ENCODE results near the gene CACNG7. TPM values are rescaled to one million over a fixed set of nuclear protein-coding genes. Genes with fewer than 3 reads are reported as not detected.
A peak's percentile ranks its signal among the peaks of the same experiment; 100 is the strongest.

The CACNG7 gene
- total and polyA plus RNA-seq, 12 donors: not detected

DNA sequence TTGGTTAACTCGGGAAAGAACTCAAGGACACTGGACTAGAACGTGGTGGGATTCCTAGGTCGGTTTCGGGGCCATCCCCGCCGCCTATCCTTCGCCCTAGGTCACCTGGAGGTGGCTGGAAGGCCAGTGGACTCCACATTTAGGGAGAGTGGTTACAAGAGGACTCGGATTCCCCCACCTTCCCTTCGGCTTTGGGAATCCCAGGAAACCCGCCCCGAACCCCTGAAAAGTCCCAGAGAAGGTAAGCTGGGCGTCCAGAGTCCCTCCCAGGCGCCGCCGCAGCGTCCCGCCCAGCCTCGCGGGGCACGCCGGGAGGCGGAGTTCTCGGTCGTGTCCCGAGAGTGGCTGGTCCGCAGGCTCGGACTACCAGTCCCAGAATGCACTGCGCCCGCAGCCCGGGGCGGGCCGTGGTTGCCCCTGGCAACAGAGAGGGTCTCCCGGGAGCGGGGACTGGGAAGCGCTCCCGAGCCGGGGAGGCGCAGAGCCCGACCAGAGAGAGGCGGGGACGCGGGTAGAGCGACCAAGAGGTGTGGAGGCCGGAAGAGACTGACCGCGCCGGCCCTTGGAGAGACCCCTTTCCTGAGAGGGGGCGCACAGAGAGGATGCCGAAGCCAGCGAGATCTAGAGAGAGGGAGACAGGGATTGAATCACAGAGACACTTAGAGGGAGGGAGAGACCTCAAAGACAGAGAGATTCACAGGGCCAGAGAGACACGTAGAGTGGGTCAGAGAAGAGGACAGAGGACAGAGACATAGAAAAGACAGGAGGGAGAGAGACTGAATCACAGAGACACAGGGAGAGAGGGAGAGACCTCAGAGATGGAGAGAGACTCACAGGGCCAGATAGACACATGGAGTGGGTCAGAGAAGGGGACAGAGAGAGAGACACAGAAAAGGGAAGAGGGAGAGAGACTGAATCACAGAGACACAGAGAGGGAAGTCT lies 29.7 kb upstream of the CACNG7 start:
- H3K36me3 ChIP-seq: peaks cover 0 to 23% (median 6%) of the 10 kb centered on the region in 9 donors
- H3K4me3 ChIP-seq: peak overlapping the region; percentile 40 to 71 (median 60)
- DNase-seq (peak; percentile 95 to 96), ATAC-seq (peak; percentile 96 to 100 (median 98))
- peak overlapping the region in 6 of 10 donors; percentile 16 to 55 (median 22) for H3K27ac ChIP-seq
- intact Hi-C loops (cut with DNase I): loop anchor here in 4 of 10 donors (1.0 to 10.0 kb wide), 4 partner anchors 12 to 225 kb away; partner anchors contain the start of genes MYADM (in 1 of the 4), NDUFA3 (in 1 of the 4) and OSCAR (in 1 of the 4)
- no peaks in the 10 kb centered on the region for H3K9me3 ChIP-seq
- WGBS, 2 donors: 1 to 2% methylated on average over 46 to 51 of the region's 51 CpGs
- peaks cover 15 to 49% (median 44%) of the 10 kb centered on the region in 7 donors for H3K27me3 ChIP-seq
- TF ChIP-seq, protein P1, sequence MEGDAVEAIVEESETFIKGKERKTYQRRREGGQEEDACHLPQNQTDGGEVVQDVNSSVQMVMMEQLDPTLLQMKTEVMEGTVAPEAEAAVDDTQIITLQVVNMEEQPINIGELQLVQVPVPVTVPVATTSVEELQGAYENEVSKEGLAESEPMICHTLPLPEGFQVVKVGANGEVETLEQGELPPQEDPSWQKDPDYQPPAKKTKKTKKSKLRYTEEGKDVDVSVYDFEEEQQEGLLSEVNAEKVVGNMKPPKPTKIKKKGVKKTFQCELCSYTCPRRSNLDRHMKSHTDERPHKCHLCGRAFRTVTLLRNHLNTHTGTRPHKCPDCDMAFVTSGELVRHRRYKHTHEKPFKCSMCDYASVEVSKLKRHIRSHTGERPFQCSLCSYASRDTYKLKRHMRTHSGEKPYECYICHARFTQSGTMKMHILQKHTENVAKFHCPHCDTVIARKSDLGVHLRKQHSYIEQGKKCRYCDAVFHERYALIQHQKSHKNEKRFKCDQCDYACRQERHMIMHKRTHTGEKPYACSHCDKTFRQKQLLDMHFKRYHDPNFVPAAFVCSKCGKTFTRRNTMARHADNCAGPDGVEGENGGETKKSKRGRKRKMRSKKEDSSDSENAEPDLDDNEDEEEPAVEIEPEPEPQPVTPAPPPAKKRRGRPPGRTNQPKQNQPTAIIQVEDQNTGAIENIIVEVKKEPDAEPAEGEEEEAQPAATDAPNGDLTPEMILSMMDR (IDR thresholded peaks at IDR 0.05): no peak
- peaks cover 5 to 59% (median 22%) of the 10 kb centered on the region in 9 donors for H3K4me1 ChIP-seq

DNA sequence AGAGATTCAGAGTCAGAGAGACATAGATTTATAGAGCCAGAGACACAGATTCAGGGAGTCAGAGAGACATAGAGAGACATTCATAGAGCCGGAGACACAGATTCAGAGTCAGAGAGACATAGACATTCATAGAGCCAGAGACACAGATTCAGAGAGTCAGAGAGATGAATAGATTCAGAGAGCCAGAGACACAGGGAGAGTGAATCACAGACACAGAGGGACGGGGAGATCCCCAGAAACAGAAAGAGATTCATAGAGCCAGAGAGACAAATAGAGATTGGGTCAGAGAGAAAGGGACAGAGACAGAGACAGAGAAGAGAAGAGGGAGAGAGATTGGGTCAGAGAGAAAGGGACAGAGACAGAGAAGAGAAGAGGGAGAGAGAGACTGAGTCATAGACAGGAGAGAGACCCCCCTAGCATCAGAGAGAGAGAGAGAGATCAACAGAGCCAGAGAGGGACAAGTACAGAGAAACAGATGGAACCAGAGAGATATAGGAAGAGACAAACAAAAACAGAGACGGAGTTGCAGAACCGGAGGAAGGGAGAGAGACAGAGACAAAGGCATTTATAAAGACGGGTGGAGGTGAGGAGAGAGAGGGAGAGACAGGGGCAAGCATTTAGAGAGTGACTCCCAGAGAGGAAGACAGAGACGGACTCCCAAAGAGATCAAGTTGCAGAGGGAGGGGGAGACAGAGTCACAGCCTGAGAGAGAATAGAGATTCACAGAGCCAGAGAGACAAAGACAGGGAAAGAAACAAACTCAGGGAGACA lies 28.2 kb upstream of the CACNG7 start:
- H3K9me3 ChIP-seq: no peaks in the 10 kb centered on the region
- no peak for ATAC-seq
- intact Hi-C loops (cut with DNase I): loop anchor here in 2 of 10 donors (5.0 kb wide), 1 partner anchor 39 kb away; no protein-coding TSS in a partner anchor
- H3K4me1 ChIP-seq: peaks cover 5 to 45% (median 21%) of the 10 kb centered on the region in 9 donors
- no peak for DNase-seq
- peaks cover 15 to 63% (median 57%) of the 10 kb centered on the region in 7 donors for H3K27me3 ChIP-seq
- no peak overlapping the region for H3K4me3 ChIP-seq
- no peak overlapping the region for H3K27ac ChIP-seq
- peaks cover 0 to 9% (median 0%) of the 10 kb centered on the region in 9 donors for H3K36me3 ChIP-seq
- WGBS, 2 donors: 34 to 42% methylated on average over 6 of the region's 6 CpGs
- TF ChIP-seq, protein P1 (IDR thresholded peaks at IDR 0.05): no peak

DNA sequence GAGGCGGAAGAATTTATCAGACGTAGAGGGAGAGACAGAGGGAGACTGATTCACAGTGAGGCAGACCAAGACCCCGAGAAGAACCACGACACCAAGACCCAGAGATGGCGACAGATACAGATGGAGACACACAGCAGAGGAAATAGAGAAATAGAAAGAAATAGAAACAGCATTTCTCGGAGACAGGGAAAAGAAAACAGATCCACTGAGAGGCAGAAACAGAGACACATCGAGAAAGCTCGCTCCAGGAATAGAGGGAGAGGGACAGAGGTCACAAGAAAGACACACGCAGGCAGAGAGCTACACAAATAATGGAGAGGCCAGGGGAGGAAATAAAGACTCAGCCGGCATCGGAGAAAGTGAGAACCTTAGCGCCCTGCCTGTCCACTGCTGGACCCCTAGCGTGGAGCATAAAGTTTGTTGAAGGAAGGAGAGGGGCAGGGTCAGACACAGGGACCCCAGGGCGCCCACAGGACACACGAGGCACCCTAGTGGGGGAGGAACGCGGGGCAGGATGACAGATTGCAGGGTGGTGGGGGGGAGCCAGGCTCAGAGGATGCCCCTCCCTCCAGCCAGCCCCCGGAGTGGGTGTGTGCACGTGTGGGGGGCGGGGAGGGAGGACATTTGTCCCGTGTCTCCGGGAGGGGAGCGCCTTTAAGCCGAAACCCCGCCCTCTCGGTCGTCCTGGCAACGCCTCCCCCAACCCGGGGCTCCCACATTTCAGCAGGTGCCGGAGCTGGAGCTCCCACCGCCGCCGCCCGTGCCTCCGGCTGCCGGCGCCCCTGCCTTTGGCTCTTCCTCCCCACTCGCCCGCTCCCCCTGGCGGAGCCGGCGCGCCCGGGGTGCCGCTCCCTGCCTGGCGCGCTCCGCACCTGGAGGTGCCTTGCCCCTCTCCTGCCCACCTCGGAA lies 27.3 kb upstream of the CACNG7 start, which contains the start of gene PRKCG:
PRKCG (plus strand) TSS at position 716 of the 909 bp plus-strand sequence. CDS start 298 bp downstream, outside the sequence.
- Histone ChIP-seq H3K36me3 (peaks cover 0 to under 1% (median 0%) of the 10 kb centered on the region in 9 donors), H3K27ac (no peak within 1 kb of the TSS), H3K9me3 (no peaks in the 10 kb centered on the region), H3K4me1 (peaks cover 5 to 38% (median 21%) of the 10 kb centered on the region in 9 donors), H3K4me3 (peak within 1 kb of the TSS in 9 of 10 donors; percentile 22 to 54 (median 45)), H3K27me3 (peaks cover 15 to 68% (median 62%) of the 10 kb centered on the region in 7 donors)
- ATAC-seq (no peak), DNase-seq (peak in 1 of 2 donors; percentile 43)
- TF ChIP-seq, protein P1 (IDR thresholded peaks at IDR 0.05): peak in 8 of 9 donors; percentile 29 to 69 (median 58)
- WGBS, 2 donors: 3 to 4% methylated on average over 42 to 49 of the region's 49 CpGs
- intact Hi-C loops (cut with DNase I): loop anchor here in 2 of 10 donors (5.0 kb wide), 1 partner anchor 39 kb away; no protein-coding TSS in a partner anchor

Data from heart right ventricle (tissue), 16 donors.